GM12865 (cell line): ENCODE measurements around the gene GATA6.

Source experiments
- DNase-seq: peaks from one replicate; pipeline ENCODE4 v3.0.0; 2010; ENCODE audit warnings: low read depth
- H3K4me3 ChIP-seq: 2 replicates; pipeline ENCODE4 v1.5.1; 2011; ENCODE audit warnings: mild to moderate bottlenecking, low read depth, low read length, control low read depth
- TF ChIP-seq, protein P1 (sequence below): IDR thresholded peaks from 2 replicates; pipeline ENCODE4 v1.5.1; 2011; ENCODE audit warnings: low read length, control low read depth, low read depth, inconsistent platforms; ENCODE audit not compliant: insufficient read depth; ENCODE audit errors: missing control alignments

The GATA6 gene

DNA sequence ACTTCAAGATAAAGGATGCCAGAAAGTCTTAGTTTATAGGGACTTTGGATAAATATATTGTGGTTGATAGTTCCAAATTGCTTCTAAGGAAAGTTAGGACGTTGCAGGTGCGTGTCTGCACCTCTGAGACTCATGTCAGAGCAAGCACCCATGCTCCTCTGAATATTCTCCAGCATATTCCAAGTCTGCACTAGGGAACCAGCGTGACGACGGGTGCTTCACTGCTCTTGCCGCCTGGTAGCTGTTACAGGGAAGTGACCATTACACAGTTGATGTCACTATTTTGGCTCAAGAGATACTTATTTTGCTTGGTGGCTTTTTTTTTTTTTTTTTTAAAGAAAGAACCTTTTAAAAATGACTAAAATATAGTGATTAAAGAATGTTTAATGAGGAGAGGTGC, 35.6 kb downstream of the GATA6 start:
- H3K4me3 ChIP-seq: no peak overlapping the region
- TF ChIP-seq, protein P1, sequence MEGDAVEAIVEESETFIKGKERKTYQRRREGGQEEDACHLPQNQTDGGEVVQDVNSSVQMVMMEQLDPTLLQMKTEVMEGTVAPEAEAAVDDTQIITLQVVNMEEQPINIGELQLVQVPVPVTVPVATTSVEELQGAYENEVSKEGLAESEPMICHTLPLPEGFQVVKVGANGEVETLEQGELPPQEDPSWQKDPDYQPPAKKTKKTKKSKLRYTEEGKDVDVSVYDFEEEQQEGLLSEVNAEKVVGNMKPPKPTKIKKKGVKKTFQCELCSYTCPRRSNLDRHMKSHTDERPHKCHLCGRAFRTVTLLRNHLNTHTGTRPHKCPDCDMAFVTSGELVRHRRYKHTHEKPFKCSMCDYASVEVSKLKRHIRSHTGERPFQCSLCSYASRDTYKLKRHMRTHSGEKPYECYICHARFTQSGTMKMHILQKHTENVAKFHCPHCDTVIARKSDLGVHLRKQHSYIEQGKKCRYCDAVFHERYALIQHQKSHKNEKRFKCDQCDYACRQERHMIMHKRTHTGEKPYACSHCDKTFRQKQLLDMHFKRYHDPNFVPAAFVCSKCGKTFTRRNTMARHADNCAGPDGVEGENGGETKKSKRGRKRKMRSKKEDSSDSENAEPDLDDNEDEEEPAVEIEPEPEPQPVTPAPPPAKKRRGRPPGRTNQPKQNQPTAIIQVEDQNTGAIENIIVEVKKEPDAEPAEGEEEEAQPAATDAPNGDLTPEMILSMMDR: no peak
- no peak for DNase-seq

DNA sequence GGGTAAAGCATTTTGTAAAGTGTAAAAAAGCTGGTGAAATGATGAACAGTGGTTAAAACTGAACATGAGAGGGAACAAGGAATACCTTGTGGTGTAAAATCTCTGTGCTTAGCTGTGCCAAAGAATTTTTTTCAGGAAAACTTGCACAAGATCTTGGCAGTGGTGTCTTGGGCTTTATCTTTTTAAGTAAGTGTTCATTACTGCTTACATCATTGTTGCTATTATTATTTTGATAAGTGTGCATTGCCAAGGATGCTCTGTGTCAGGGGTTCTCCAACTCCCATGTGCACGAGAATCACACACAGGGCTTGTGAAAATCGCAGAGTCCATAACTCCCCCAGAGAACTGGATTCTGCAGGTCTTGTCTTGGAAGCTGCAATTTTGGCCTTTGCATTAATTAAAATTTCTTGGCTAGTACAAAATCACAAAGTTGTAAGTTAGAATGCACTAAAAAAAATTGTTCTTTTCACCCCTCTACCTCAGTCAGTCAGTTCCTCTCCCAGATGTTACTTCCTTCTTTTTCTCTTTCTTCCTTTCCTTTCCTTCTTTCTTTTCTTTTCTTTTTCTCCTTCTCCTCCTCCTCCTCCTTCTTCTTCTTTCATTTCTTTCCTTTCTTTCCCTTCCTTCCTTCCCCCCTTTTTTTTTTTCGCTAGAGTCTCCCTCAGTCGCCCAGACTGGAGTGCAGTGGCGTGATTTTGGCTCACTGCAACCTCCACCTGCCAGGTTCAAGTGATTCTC, 37.8 kb downstream of the GATA6 start:
- TF ChIP-seq, protein P1: no peak
- DNase-seq: no peak
- H3K4me3 ChIP-seq: no peak overlapping the region

DNA sequence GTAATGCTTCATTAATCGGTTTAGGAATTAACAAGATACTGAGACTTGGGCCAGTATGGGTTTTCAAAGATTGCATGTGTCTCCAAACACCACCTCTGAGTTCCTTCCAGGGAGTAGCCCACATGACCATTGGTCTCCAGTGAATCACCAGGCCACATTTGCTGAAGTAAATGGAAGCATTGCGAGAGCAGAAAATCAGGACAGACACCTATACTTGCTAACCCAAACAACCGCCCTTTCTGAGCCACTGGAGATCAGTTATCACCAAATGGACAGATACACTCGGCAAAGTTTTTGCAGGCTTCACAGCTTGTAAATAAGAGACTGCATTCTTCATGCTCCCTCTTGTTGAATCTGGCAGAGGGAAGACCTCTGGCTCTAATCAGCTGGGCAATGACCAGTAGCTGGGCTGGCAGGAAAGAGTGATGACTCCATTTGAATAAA, 40.9 kb downstream of the GATA6 start:
- no peak for DNase-seq
- TF ChIP-seq, protein P1: no peak
- no peak overlapping the region for H3K4me3 ChIP-seq

DNA sequence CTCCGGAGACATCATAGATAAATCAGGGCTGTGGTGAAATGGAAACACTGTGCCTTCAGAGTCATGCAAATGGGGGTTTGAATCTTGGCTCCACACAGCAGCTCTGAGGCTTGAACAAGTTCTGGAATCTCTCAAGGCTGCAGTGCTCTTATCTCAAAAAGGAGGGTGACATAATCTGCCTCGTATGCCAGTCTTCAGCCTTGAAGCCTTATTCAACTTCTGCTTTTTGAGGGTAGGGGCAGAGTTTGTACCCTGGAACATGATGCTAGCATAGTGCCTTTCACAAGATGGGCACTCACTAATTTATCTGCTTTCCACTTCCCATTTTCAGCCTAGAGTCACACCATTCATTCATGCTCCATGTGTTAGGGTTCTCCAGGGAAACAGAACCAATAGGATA, 42.3 kb downstream of the GATA6 start:
- no peak for DNase-seq
- TF ChIP-seq, protein P1: no peak
- H3K4me3 ChIP-seq: no peak overlapping the region

DNA sequence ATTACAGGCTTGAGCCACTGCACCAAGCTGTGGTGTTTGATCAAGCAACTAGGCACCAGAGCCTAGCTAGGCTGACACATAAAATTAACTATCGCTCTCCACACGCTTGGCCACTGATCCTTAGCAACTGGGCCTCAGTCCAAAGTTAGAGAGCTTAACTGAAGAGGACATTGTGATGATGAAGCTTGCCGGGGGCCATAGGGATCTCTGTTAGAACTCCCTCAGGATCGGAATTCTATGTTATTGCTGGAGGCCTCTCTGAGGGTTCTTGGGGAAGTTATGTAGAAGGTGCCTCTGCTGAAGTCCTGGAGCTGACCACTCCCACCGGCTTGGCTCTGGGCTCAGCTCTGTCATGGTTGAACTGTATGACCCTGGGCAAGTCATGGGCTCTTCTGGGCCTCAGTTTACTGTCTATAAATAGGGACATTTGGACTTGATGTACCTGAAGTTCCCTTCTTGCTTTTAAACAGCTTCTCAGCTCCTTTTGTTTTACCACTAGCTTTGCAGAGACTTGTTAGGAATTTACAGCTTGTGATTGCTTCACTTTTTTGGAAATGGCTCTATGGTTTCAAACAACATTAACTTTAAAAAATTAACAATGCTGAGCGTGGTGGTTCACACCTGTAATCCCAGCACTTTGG, 44.1 kb downstream of the GATA6 start:
- H3K4me3 ChIP-seq: no peak overlapping the region
- TF ChIP-seq, protein P1: no peak
- DNase-seq: no peak

DNA sequence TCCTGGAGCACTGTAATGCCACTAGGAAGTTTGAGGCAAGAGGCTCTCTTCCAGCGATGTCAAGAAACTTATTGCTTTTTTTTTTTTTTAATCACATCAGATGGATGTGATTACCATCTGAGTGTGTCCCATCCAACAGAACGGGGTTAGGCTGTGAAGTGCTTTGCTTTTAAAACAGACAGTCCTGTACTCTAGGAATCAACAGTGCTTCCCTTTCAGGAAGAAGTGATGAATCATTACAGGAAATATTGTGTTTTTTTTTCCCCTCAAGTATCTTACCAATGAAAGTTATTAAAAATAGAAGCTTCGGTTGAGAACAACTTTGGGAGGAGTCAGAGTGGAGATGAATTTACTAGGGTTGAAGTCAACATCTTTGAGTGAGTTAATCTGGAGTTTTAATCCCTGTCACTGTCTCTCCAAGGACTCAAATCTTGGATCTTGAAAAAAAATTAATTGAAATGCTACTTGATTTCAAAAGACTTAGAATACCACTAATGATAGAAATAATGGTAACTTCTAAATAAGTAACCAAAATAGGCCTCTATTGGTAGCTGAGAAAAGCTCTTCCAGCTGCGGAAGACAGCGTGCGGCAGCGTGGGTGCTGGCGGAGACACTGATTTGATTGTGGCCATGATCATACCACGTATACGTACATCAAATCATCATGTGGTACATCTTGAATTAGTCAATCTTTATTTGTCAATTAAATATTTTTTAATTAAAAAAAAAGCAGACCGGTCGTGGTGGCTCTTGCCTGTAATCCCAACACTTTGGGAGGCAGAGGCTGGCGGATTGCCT, 45.5 kb downstream of the GATA6 start:
- no peak overlapping the region for H3K4me3 ChIP-seq
- TF ChIP-seq, protein P1: no peak
- no peak for DNase-seq
